T-helper 2 cell (primary cell): ENCODE data around the gene TFPI.
"Not testable (repeated sequence)": the region's sequence is repeated elsewhere in the genome, so short reads cannot be mapped to it uniquely, and the experiment has no call there.

Experiments
- DNase-seq, 5 experiments: peaks; one replicate each; pipeline versions ENCODE4 v3.0.0 to v3.0.0-alpha.2; 2012 to 2022

TFPI gene

DNA sequence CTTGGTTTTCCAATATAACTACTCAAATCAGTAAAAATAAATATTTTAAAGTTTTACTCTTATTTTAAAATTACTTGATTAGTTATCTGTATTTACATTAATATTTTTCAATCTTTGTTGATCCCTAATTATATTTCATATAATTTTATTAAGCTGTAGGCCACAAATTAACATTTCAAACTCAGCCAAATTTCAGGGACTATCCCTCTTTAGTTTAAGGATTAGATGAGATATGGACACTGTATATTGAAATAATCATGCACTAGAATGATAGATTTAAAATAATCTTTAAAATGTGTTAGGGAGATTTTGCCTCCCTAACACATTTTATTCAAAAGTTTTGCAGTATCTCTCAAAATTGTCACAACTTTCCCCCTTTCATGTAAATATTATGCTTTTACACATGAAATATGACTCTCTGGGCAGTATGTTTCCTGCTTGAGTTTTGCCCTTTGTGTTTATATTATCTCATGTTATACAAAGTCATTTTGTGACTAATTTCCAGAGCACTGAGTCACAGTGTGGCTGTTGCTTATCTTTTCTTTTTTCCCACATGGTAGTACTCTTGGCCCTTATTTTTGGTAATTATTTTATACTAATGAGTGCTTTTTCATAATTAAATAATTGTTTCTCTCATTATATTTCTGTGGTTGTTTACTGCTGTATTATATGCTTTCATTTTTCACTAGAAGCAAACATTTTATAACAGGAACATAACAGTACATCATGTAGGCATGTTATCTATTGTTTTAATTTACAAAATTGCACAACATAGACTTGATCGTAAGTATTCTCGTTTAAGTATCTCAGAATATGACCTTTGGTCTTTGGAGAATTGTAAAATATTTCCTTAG lies 1.2 kb downstream of the TFPI start:
- peak in 1 of 5 experiments; percentile 15 for DNase-seq

DNA sequence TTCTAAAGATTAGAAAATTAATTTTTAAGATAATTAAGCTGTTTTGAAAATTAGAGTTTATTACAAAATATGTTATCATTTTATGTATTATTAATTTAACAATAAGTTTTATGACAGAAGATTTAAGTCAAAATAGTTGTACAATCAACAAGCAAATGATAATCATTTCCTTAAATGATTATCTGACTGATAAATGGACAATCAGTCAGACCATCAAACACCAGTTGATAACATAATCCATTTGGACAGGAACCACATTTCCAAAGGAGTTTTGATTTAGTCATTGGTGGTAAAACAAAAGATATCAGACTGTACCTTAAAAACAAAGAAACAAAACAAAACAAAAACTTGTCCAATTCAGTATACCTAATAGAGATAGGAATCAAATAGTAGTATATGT lies 1.9 kb downstream of the TFPI start:
- no peak for DNase-seq

DNA sequence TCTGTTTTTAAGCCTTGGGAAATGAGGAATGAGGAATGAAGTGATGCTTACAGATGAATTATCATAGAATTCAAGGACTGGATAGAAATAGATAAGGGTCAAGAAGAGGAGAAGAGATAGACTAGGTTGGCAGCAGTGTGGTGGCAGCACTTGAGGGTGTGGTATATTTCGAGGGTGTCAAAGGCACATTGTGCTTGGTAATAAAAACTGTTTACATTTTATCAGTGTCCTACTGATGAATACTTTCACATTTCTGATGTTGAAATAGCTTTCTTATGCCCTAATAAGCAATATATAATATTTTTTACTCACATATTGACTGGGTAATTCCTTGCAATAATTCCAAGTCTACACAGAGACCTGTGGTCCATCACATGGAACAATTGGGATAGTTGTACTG lies 3.4 kb downstream of the TFPI start:
- DNase-seq, result no peak

DNA sequence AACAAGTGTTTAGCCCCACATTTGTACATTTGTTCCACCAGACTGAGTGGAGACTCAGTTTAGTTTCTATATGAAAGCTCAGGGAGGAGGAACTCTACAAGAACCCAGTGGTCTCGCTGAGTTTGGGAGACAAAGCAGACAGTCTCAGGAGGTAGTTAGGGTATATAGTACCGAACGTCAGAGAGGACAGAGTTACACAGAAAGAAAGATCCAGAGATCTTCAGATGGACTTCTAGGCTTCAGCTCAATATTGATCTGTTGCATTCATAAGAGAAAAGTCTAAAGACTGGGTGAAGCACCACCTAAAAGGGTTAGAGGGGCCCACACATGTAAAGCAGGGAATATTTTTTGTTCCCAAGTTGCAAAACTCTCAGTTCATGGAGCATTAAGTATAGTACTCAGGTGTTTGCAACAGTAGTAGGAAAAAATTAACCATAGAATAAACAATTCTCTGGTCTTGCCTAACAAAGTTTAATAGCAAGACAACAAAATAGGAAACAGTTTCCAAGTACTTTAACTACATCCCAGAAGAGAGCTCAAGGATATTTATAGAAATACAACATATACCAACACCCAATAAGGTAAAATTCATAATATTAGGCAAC lies 4.2 kb downstream of the TFPI start:
- no peak for DNase-seq

DNA sequence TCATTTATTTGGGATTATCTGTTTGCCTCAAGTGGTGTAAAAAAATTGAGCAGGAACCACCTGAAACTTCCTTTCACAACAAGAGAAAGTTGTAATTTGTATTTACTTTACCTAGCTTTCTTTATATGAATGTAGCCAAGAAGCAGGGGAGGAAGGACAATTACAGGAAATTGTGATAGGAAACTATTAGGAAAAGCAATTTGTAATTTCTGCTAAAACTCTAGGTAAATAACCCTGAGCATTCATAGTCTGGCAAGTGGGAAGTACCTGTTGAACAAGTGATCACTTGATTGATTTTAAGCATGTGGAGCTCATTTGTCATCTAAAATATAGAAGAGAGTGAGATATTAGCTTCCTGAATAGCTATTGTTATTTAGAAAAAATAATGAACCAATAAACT lies 5.0 kb downstream of the TFPI start:
- no peak for DNase-seq

DNA sequence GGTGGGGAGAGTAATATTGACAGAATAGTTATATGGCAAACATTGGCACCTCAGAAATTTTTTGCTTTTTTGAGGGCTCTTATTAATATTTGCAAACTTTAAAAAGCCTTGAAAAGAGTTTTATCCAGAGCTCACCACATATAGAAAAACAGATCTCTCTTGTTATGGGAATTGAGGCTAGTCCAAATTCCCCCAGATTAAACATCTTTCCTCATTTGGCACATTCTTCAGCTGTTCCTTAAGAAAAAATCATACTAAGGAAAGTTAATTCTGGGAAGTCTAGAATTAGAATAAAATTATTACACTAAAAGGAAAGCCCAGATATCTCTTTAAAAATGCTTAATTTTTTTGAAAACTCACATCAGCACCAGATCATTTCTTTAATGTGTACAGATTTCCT lies 5.6 kb downstream of the TFPI start:
- no peak for DNase-seq

DNA sequence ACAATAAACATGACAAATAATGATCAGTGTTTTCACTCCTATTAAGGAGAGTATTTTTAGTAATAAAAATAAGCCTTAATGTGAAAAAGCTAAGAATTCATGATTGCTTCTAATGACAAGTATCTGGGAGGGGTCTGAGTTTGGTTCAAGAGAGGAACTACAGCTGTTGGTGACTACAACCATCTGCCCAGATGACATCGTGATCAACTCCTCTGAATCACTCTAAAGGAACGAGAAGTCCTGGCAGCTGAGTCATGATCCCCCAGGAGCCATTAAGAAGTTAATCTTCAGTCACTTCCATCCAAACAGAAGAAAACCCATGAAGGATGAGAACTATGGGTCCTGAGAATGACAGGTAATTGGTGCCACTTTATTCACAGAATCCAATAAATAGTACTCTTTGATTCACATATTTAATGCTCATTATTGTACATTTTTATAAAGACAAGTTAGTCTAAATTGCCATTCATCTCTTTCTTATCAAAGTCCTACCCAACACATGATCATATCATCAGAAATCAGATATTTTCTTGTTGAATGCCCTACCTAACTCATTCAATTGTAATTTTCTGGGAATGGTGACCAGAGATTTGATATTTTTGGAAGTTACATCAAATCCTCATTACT lies 6.8 kb downstream of the TFPI start:
- DNase-seq, result no peak

DNA sequence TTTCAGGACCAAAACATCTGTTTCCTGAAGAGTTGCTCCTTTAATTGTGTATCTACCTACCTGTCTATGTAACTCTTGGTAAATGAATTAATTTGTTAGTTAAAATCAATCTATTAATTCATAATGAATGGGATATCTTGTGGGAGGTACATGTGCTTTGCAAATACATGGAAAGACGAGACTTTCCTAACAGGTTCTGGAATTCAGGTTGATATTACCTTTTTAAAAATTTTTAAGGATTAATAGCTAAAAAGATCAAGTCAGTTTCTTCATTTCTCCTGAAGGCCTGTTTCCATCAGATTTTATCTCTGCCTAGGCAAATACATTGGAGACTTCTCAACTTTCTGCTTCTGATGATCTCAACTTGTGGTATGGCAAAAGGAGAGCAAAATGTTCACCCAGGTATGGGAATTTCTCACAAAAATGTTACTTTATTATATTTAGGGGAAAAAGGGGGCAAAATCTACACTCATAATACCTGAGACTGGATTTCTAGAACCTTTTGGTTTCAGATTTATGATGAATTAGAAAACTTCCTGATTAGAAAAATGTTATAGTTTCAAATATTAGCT lies 7.4 kb downstream of the TFPI start:
- no peak for DNase-seq

DNA sequence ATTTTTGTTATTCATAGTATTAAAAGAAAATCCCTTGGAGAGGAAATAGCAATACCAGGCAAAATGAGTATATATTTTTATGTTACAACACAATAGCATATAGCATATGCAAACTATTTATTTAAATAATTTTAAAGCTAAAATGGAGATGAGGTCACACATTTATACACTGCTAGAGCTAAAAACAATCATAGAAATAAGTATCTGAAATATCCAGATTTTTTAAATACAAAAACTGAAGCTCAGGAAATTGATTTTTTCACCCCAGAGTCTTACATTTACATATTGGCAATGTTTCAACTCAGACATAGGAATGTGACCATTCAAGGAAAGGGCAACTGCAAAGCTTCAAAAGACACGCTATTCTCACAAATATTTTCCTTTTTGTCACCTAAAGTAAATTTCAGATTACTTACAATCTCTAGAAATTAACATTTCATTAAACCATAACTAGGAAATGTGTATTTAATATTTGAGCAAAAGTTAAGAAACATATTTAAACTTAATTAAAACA lies 8.9 kb downstream of the TFPI start:
- no peak for DNase-seq

DNA sequence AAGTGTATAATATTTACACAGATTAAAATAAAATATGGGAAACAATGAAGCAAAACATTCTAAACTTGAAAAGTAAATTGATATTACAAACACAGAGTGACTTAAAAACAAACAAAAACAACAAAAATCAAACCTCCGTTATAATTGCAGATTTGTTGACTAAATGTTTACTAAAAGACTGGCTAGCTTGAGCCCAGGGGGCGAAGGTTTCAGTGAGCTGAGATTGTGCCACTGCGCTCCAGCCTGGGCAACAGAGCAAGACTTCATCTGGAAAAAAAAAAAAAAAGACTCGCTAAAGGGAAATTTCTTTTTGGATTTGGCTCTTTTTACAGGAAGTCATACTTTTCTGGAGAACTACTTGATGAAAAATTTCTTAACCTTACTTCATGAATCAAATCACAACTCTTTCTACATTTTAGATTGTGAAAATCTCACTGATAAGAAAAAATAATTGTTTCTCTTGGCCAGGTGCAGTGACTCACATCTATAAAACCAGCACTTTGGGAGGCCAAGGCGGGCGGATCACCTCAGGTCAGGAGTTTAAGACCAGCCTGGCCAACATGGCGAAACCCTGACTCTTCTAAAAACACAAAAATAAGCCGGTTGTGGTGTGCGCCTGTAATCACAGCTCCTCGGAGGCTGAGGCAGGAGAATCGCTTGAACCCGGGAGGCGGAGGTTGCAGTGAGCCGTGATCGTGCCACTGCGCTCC lies 9.7 kb downstream of the TFPI start:
- no peak for DNase-seq

DNA sequence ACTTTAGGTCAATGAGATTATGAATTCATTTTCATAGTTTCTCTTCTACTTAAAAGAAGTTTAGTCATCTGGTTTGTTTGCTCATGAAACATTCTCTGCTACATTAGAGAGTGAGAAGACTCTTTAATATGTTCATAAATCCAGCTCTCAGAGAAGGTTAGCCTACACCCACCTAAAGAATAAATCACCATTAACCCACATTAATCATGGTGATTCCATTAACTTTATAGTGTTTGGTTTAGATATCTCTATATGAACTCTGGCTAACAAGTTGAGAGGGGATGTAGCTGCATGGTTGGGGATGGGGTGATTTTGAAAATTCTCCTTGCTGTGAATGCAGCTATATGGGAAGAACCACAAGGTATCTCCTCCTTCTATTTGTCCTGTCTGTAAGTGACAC lies 10.7 kb downstream of the TFPI start:
- no peak for DNase-seq

DNA sequence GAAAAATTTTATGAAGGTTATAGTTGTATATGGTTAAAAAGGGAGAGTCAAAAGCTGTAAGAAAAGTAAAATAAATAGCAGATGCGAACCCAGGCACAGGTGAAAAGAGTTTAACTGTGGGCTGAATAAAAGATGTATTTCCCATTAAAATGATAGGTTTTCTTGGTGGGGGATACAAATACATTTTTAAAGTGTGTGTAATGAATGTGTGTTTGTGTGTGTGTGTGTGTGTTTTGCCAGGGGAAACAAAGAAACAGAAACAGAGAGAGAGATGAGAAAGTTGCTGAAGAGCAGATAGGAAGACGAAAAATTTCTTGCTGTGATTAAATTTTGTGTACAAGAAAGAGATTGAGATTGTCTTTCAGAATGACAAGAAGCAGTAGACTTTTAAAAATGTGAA lies 12.1 kb downstream of the TFPI start:
- no peak for DNase-seq

DNA sequence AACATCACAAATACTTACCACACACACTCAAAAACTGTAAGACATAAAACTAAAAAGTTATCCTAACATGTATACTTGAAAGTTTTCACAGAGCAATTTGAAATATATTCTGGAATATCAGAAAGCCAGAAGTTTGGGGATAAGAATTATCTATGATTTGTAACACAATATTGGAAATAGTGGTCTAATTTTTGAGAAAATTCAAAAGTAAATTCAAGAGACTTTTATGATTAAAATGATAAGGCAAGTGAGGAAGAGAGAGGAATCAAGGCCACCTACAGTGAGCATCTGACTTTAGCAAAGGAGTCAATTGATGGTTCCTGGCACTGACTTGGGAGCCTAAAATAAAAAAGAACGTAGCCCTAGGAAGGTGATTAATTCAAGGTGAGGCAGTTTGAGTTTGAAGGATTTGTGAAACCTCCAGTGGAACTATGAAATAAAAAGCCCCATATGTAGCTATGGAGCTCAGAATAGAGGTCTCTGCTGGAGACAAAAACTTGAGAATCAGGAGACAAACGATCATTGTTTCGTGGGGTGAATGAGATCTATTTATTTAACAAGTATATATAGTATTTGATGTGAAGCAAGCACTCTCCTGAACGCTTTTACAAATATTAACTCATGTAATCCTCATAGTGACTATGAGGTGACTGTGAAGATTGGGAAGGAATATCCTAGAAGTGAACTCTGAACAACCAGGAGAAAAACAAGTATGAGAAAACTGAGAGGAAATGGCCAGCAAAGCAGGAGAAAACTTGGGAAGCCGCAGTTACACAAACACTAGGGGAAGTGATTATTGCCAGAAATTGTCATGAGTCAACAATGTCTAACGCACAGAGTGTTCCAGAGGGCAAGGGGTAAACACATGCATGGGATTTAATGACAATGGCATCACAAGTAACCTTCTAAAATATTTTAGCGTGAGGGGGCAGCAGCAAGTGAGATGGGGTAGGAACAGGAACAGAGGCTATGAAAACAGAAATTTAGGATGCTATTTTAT lies 12.8 kb downstream of the TFPI start:
- no peak for DNase-seq

DNA sequence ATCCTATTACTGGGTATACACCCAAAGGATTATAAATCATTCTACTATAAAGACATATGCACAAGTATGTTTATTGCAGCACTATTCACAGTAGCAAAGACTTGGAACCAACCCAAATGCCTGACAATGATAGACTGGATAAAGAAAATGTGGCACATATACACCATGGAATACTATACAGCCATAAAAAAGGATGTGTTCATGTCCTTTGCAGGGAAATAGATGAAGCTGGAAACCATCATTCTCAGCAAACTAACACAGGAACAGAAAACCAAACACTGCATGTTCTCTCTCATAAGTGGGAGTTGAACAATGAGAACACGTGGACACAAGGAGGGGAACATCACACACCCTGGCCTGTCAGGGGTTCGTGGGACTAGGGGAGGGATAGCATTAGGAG lies 16.0 kb downstream of the TFPI start:
- DNase-seq, result not testable (repeated sequence)

DNA sequence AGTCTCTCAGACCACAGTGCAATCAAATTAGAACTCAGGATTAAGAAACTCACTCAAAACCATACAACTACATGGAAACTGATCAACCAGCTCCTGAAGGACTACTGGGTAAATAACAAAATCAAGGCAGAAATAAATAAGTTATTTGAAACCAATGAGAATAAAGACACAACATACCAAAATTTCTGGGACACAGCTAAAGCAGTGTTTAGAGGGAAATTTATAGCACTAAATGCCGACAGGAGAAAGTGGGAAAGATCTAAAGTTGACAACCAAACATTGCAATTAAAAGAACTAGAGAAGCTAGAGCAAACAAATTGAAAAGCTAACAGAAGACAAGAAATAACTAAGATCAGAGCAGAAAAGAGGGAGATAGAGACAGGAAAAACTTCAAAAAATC lies 18.9 kb downstream of the TFPI start:
- not testable (repeated sequence) for DNase-seq

DNA sequence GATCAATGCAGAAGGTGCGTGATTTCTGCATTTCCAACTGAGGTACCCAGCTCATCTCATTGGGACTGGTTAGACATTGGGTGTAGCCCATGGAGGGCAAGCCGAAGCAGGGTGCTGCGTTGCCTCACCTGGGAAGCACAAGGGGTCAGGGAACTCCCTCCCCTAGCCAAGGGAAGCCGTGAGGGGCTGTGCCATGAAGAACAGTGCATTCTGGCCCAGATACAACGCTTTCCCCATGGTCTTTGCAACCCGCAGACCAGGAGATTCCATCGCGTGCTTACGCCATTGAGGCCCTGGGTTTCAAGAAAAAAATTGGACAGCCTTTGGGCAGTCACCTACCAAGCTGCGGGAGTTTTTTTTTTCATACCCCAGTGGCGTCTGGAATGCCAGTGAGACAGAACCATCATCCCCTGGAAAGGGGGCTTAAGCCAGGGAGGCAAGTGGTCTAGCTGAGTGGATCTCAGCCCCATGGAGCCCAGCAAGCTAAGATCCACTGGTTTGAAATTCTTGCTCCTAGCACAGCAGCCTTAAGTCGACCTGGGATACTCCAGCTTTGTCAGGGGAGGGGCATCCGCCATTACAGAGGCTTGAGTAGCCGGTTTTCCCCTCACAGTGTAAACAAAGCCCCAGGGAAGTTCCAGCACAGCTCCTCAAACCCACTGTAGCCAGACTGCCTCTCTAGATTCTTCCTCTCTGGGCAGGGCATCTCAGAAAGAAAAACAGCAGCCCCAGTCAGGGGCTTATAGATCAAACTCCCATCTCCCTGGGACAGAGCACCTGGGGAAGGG lies 21.7 kb downstream of the TFPI start:
- DNase-seq, result no peak

DNA sequence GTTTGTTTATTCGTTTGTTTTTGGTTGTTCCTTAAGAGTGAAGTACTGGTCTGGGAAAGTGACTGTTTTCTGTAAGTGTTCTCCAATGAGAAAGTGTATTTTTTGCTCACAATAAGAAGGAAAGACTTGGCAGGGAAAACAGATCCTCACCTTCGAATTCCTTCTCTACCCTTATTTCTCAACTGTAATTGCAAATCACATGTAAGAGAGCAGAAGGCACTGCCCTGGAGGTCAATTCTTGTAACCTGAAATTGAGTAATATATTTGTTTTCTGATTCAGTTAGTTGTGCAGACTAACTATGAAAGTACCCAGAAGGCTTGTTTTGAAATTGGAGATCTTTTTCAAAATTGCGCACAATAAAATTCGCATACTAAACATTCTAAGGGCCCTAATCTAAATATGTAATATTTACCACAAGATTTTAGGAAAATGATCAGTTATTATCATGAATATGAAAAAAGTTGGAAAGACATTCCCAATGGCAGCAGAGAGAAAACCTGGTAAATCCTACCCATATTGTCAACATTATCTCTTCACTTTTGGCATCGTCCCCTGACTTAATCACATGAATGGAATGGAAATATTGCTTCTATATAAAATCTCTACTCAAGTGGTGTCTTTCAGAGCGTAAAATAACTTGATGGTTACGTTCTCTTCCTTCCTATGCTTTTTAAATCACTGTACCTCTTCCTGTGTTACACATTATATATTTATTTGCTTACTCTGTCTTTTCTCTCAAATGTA lies 24.1 kb downstream of the TFPI start:
- no peak for DNase-seq

DNA sequence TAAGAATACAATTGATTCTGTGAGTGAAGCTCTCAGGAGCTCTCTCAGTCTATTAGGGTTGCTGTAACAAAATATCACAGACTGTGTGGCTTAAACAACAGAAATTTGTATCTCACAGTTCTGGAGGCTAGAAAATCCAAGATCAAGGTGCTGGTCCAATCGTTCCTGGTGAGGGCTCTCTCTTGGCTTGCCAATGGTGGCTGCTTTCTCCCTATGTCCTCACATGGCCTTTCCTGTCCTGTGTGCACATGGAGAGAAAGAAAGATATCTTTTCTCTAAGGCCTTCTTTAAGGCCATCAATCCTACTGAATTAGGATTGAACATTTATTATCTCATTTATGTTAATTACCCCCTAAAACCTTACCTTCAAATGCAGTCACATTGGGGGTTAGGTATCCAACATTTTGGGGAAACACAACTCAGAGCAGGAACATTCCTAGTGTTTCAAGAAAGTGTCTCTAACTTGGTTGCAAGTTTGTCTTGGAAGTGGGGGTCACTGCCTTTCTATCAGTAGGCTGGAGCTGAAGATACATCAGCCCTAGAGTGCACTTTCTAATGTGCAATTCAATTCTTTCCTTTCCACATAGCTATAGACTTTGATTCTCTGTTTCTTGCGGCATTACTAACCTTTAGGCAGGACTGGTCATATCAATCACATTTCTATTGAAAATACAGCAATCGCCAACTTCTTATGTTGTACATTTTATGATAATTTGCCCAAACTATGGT lies 24.8 kb downstream of the TFPI start:
- no peak for DNase-seq

DNA sequence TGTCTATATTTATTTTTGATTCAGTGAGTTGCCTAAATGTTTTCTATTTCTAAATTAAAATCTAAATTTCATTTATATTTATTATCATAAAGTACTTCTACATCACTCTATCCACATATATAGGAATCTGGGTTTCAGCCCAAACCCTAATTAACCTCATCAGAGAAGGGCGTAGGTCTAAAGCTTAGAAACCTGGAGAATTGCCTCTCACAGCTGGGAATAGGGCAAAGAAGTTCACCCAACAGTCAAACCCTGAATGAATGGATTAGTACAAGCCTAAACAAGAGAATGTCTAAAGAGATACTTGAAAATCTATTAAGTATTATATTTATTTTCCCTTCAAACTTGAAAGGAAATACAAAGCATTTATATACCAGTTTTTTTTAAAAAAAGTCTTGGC lies 26.2 kb downstream of the TFPI start:
- DNase-seq, result no peak
